ENCODE measurements around the gene GGT1.
"Not testable (repeated sequence)": the region's sequence is repeated elsewhere in the genome, so short reads cannot be mapped to it uniquely, and the experiment has no call there.

GGT1 gene

GRCh38 chr22:24599958-24600715 is 2.9 kb upstream of the GGT1 start:
- not testable (repeated sequence) for DNase-seq

GRCh38 chr22:24601217-24602104 is 1.5 kb upstream of the GGT1 start:
- no peak for DNase-seq

- not testable (repeated sequence) for DNase-seq
Observed at GRCh38 chr22:24602105-24602749, 766 bp upstream of the GGT1 start.

GRCh38 chr22:24603770-24604629 is 1.0 kb downstream of the GGT1 start:
- peak; percentile 14 for DNase-seq

- not testable (repeated sequence) for DNase-seq
Observed at GRCh38 chr22:24606340-24606739, 3.3 kb downstream of the GGT1 start.

- DNase-seq = peak; percentile 38
Observed at GRCh38 chr22:24607429-24607983, 4.5 kb downstream of the GGT1 start.

GRCh38 chr22:24608327-24608726 is 5.3 kb downstream of the GGT1 start:
- not testable (repeated sequence) for DNase-seq

GRCh38 chr22:24609888-24610287 is 6.9 kb downstream of the GGT1 start:
- not testable (repeated sequence) for DNase-seq

- DNase-seq = not testable (repeated sequence)
Observed at GRCh38 chr22:24614794-24615193, 11.8 kb downstream of the GGT1 start.

- not testable (repeated sequence) for DNase-seq
Observed at GRCh38 chr22:24621244-24621643, 18.3 kb downstream of the GGT1 start.

- not testable (repeated sequence) for DNase-seq
Observed at GRCh38 chr22:24622596-24622995, 19.6 kb downstream of the GGT1 start.

GRCh38 chr22:24627911-24628310 is 24.9 kb downstream of the GGT1 start:
- not testable (repeated sequence) for DNase-seq

- not testable (repeated sequence) for DNase-seq
Observed at GRCh38 chr22:24629069-24629468, 26.1 kb downstream of the GGT1 start.

- DNase-seq = not testable (repeated sequence)
Observed at GRCh38 chr22:24630812-24631427, 27.9 kb downstream of the GGT1 start.

- DNase-seq = not testable (repeated sequence)
Observed at GRCh38 chr22:24631430-24632122, 28.6 kb downstream of the GGT1 start.

- not testable (repeated sequence) for DNase-seq
Observed at GRCh38 chr22:24632642-24633041, 29.6 kb downstream of the GGT1 start.

GRCh38 chr22:24633231-24634023 is 30.4 kb downstream of the GGT1 start:
- DNase-seq = not testable (repeated sequence)

GRCh38 chr22:24634776-24635389 is 31.9 kb downstream of the GGT1 start:
- peak; percentile 5 for DNase-seq

GRCh38 chr22:24636513-24636912 is 33.5 kb downstream of the GGT1 start:
- DNase-seq = not testable (repeated sequence)
